ENCODE measurements around the gene PRIM2. TPM values are rescaled to one million over a fixed set of nuclear protein-coding genes. Genes with fewer than 3 reads are reported as not detected.
A peak's percentile ranks its signal among the peaks of the same experiment; 100 is the strongest.
"Not testable (repeated sequence)": the region's sequence is repeated elsewhere in the genome, so short reads cannot be mapped to it uniquely, and the experiment has no call there.

The PRIM2 gene
- total RNA-seq: 0.85 TPM

GRCh38 chr6:57317060-57317943 lies at the start of gene PRIM2:
Gene PRIM2 (plus strand): TSS chr6:57317630. CDS start chr6:57318446, 816 bp downstream.
- Histone ChIP-seq H3K36me3 (peaks cover 5 to 23% of the 10 kb centered on the region in 2 donors), H3K4me1 (peaks cover 3 to 25% of the 10 kb centered on the region in 2 donors), H3K27ac (peak within 1 kb of the TSS; percentile 49 to 89), H3K4me3 (peak within 1 kb of the TSS; percentile 58 to 70), H3K9me3 (no peaks in the 10 kb centered on the region), H3K27me3 (no peaks in the 10 kb centered on the region)
- peak; percentile 49 to 92 for DNase-seq (ENCODE audit: low spot score in 2 of 2)
- intact Hi-C loops (cut with DNase I): loop anchor here (1.0 to 5.0 kb wide), 6 partner anchors 125 to 945 kb away; no protein-coding TSS in a partner anchor
- TF ChIP-seq CTCF (IDR thresholded peaks at IDR 0.05): no peak

- Histone ChIP-seq H3K27ac (peak overlapping the region; percentile 48 to 60), H3K4me3 (no peak overlapping the region), H3K27me3 (no peaks in the 10 kb centered on the region), H3K36me3 (no peaks in the 10 kb centered on the region), H3K4me1 (peaks cover 7 to 25% of the 10 kb centered on the region in 2 donors), H3K9me3 (no peaks in the 10 kb centered on the region)
- intact Hi-C loops (cut with DNase I): loop anchor here (1.0 to 5.0 kb wide), 2 partner anchors 45 to 96 kb away; partner anchors contain the start of gene BAG2
- no peak for DNase-seq (ENCODE audit: low spot score in 2 of 2)
- no peak for TF ChIP-seq CTCF (IDR thresholded peaks at IDR 0.05)
Measured at GRCh38 chr6:57268294-57268640, 49.2 kb upstream of the PRIM2 start.

GRCh38 chr6:57274113-57274824 lies 43.2 kb upstream of the PRIM2 start:
- H3K4me1 ChIP-seq; H3K27ac ChIP-seq; intact Hi-C loops (cut with DNase I); DNase-seq (ENCODE audit: low spot score in 2 of 2); H3K36me3 ChIP-seq; H3K9me3 ChIP-seq; H3K27me3 ChIP-seq; H3K4me3 ChIP-seq: not testable (repeated sequence)

GRCh38 chr6:57275384-57275783 lies 42.0 kb upstream of the PRIM2 start:
- Histone ChIP-seq H3K9me3 (no peaks in the 10 kb centered on the region), H3K4me3 (no peak overlapping the region), H3K27me3 (no peaks in the 10 kb centered on the region), H3K36me3 (no peaks in the 10 kb centered on the region), H3K27ac (no peak overlapping the region), H3K4me1 (no peaks in the 10 kb centered on the region)
- no peak for TF ChIP-seq CTCF (IDR thresholded peaks at IDR 0.05)
- no peak for DNase-seq (ENCODE audit: low spot score in 2 of 2)
- intact Hi-C loops (cut with DNase I): no loop called here

GRCh38 chr6:57276946-57277345 lies 40.5 kb upstream of the PRIM2 start:
- H3K9me3 ChIP-seq: no peaks in the 10 kb centered on the region
- no peaks in the 10 kb centered on the region for H3K27me3 ChIP-seq
- H3K4me1 ChIP-seq: no peaks in the 10 kb centered on the region
- intact Hi-C loops (cut with DNase I): no loop called here
- no peaks in the 10 kb centered on the region for H3K36me3 ChIP-seq
- no peak for TF ChIP-seq CTCF (IDR thresholded peaks at IDR 0.05)
- H3K4me3 ChIP-seq: no peak overlapping the region
- no peak for DNase-seq (ENCODE audit: low spot score in 2 of 2)
- H3K27ac ChIP-seq: no peak overlapping the region

- Histone ChIP-seq H3K9me3 (no peaks in the 10 kb centered on the region), H3K36me3 (no peaks in the 10 kb centered on the region), H3K4me3 (no peak overlapping the region), H3K4me1 (no peaks in the 10 kb centered on the region), H3K27me3 (no peaks in the 10 kb centered on the region), H3K27ac (no peak overlapping the region)
- TF ChIP-seq CTCF (IDR thresholded peaks at IDR 0.05): no peak
- intact Hi-C loops (cut with DNase I): no loop called here
- DNase-seq (ENCODE audit: low spot score in 2 of 2): no peak
Measured at GRCh38 chr6:57278570-57278969, 38.9 kb upstream of the PRIM2 start.

Data from ascending aorta (tissue), 2 donors.